NCI-H2196 treated with DMSO at 0.1 percent for 48 hours (cell line): Measurements from ENCODE around the gene IL36G.

Experiments used
- DNase-seq: peaks from one replicate; lab custom pipeline; 2025; ENCODE audit not compliant: unreplicated experiment; lab: John Stamatoyannopoulos, UW

IL36G gene

DNA sequence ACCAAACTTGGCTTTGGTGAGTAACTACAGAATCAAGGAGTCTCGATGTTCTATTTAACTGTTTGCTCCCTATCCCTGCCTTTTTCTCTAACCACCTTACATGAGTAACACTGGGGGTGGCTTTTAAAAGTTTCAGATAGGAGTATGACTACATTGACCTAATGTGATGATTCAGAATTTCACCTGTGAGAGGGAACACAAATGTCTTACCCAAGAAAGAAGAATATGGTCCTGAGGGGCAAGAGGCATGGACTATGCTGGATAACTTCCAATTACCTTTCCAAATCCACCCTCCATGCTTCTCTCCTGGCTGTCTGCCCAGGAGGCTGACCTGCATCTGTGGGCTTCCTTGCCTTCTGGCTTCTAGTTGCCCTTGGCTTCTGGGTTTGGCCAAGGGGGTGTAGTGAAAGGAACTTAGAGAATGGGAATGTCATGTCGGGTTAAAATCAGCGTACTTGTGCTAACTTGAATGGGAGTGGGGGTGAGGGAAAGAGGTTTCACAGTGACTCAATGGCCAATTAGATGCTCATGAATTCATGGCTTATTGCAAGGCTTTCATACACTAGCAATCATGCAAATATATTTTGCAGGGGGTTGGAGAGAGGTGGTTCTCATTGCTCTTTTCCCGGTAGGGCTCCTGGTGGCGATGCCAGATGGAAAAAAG, 5.3 kb upstream of the IL36G start:
- DNase-seq = no peak

GRCh38 chr2:112973156-112973555, 4.7 kb upstream of the IL36G start:
- DNase-seq = no peak

DNA sequence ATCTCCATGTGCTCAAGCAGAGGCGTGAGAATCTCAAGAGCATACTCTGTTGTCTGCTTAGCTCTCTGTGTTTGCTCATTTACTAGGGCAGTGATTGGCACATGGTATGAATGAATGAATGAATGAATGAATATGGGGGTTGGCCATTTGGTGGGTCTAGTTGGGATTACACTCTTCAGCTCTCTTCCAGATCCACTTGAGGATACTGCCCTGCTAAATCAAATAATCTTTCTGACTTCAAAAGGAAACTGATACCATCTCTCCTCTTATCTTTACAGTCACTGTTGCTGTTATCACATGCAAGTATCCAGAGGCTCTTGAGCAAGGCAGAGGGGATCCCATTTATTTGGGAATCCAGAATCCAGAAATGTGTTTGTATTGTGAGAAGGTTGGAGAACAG, 1.9 kb downstream of the IL36G start:
- no peak for DNase-seq

GRCh38 chr2:112980537-112980936, 2.7 kb downstream of the IL36G start:
- DNase-seq = no peak

GRCh38 chr2:112985090-112985489, 7.3 kb downstream of the IL36G start:
- DNase-seq = no peak

DNA sequence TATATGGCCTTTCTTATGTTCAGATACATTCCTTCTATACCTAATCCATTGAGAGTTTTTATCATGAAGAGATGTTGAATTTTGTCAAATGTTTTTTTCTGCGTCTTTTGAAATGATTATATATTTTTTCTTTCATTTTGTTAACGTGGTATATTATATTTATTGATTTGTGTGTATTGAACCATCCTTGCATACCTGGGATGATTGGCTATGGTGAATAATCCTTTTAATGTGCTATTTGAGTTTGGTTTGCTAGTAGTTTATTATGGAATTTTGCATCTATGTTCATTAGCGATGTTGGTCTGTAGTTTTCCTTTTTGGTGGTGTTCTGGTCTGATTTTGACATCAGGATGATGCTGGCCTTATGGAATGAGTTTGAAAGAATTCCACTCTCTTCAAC, 11.8 kb downstream of the IL36G start:
- DNase-seq = no peak

DNA sequence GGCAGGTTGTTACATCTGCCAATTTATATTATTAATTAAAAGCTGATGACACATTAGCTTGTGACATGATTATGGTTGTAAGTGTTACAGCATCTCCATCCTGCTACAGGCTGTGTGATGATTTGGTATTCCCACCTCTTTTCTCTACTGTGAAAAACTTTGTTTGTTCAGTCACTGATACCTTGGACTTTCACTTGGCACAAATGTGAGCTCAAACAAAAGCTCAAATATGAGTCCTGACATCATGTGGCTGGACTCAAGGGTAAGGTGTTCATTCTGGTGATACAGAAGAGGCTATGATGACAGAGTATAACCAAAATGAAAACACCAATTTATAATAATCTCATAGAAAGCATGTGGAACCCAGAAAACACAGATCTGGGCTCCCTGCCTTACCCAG, 16.0 kb downstream of the IL36G start:
- DNase-seq = no peak

- no peak for DNase-seq
Observed at GRCh38 chr2:112994648-112995047, 16.8 kb downstream of the IL36G start.

DNA sequence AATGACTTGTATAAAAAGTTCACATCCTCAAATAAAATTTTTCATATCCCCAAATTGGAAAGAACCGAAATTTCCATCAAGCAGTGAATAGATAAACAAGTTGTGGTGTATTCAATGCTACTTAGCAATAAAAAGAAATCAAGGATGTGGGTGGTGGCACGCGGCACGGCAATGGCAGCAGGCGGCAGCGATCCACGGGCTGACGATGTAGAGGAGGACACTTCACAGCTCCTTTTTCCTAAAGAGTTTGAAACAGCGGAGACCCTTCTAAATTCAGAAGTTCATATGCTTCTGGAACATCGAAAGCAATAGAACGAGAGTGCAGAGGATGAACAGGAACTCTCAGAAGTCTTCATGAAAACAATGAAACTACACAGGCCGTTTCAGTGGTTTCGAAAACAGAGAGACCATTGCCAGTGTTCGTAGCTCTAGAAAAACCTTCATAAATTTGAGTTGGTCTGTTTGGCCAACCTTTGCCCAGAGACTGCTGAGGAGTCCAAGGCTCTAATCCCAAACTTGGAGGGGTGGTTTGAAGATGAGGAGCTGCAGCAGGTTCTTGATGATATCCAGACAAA, 17.6 kb downstream of the IL36G start:
- DNase-seq = no peak

DNA sequence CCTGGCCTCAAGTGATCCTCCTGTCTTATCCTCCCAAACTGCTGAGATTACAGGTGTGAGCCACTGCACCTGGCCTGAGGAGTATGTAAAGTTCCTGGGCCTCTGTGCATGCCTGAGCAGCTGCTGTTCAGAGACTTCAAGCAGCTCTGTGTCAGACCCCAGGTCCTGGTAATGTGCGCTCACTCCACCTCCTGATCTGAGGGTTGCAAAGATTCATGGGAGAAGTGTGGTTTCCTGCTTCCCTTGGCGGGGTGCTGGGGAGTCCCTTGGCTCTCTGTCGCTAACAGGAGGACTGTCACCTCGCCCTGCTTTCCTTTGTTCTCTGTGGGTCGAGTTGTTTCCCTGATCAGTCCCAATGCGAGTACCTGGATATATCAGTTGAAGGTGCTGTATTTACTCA, 18.8 kb downstream of the IL36G start:
- no peak for DNase-seq

- DNase-seq = no peak
Observed at GRCh38 chr2:112997151-112997550, 19.3 kb downstream of the IL36G start.

GRCh38 chr2:113000436-113000835, 22.6 kb downstream of the IL36G start:
- no peak for DNase-seq

DNA sequence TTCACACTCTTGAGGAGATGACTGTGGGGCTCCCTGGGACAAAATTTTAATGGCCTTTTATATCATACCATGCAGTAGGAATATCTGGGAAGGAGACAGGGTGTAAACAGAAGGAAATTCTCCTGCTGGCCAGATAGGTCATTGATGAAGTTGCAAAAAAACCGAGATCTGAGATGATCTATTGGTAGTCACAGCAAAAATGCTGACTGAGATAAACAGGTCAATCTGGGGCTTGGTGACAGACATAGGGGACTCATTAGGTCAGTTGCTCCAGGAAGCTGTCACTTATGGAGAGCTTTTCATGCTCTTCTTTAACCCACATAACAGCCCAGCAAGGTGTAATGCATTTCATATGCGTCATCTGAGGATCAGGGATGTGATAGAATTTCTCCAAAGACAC, 24.9 kb downstream of the IL36G start:
- DNase-seq = no peak

DNA sequence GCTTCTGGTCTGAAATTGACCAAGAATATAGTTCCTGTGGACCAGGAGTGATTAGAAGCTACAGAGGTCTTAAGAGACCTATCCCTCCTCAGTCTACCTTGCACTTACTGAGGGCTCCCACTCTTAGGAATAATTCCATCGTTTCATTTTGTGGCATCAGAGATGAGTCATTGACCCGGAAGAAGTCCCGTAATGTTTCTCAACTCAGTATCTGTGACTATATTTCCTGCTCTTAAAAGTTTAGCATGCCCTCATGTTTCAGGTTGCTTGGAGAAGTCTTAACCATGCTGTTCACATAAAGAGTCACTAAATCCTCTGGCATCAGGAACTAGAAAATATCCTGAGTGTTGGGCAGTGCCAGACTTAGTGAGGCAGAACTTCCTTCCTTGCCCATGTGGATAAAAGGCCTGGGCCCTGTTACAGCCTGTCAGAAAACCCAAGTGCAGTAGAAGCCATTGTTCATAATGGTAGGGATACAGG, 27.3 kb downstream of the IL36G start, which contains the start of gene IL36A:
Gene IL36A (plus strand): TSS at position 430 of the 480 bp plus-strand sequence. CDS start 413 bp downstream, outside the sequence.
- no peak for DNase-seq

GRCh38 chr2:113007250-113007649, 29.4 kb downstream of the IL36G start:
- DNase-seq = no peak

GRCh38 chr2:113009622-113010021, 31.8 kb downstream of the IL36G start:
- DNase-seq = no peak

- DNase-seq = no peak
Observed at GRCh38 chr2:113010088-113010487, 32.3 kb downstream of the IL36G start.

DNA sequence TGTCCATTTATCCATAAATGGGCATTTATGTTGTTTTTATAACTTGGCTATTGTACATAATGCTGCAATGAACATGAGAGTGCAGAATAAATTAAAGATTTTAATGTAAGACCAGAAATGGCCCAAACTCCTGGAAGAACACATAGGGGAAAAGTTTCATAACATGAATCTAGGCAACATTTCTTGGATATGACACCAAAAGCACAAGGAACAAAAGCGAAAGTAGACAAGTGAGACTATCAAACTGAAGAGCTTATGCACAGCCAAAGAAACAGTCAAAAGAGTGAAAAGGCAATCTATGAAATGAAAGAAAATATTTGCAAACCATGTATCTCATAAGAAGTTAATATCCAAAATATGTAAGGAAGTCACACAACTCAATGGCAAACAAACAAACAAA, 33.3 kb downstream of the IL36G start:
- no peak for DNase-seq

- no peak for DNase-seq
Observed at GRCh38 chr2:113012436-113013335, 34.9 kb downstream of the IL36G start.

- DNase-seq = no peak
Observed at GRCh38 chr2:113013336-113013661, 35.5 kb downstream of the IL36G start.

GRCh38 chr2:113014067-113014466, 36.3 kb downstream of the IL36G start:
- no peak for DNase-seq

GRCh38 chr2:113015042-113015441, 37.2 kb downstream of the IL36G start:
- no peak for DNase-seq
